HepG2 (cell line): ENCODE results near the gene TRDMT1.

Source experiments
- EZH2 ChIP-seq: conservative IDR thresholded peaks from 2 replicates; pipeline ENCODE4 v1.6.1; 2012; ENCODE audit warnings: mild to moderate bottlenecking, low read depth, low read length, moderate library complexity
- GLI4 ChIP-seq: sonication (generic); formaldehyde crosslinking; IDR thresholded peaks from 2 replicates; pipeline ENCODE4 v1.5.1; 2020; ENCODE audit warnings: missing genetic modification reagents, mild to moderate bottlenecking, moderate library complexity, borderline replicate concordance
- NBN ChIP-seq: fragments of 450-650 bp; conservative IDR thresholded peaks from 2 replicates; pipeline ENCODE4 v1.6.1; 2017
- ZNF317 ChIP-seq: sonication (generic); formaldehyde crosslinking; IDR thresholded peaks from 2 replicates; pipeline ENCODE4 v1.5.0; 2020; ENCODE audit warnings: mild to moderate bottlenecking, missing genetic modification reagents
- TF ChIP-seq, protein P1 (sequence below): sonication (generic); formaldehyde crosslinking; IDR thresholded peaks from 2 replicates; pipeline ENCODE4 v1.4.0; 2020; ENCODE audit warnings: missing genetic modification reagents

GRCh38 chr10:17239345-17240085 lies 38.0 kb upstream of the TRDMT1 start:
- TF ChIP-seq, protein P1, sequence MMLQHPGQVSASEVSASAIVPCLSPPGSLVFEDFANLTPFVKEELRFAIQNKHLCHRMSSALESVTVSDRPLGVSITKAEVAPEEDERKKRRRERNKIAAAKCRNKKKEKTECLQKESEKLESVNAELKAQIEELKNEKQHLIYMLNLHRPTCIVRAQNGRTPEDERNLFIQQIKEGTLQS: no peak
- TF ChIP-seq GLI4 (CRISPR knock-in tag) (no peak), EZH2 (no peak), ZNF317 (CRISPR knock-in tag) (no peak), NBN (no peak)
